B cell (primary cell): ENCODE measurements around the gene MTO1. TPM values are rescaled to one million over a fixed set of nuclear protein-coding genes. Genes with fewer than 3 reads are reported as not detected.
"Not testable (repeated sequence)": the region's sequence is repeated elsewhere in the genome, so short reads cannot be mapped to it uniquely, and the experiment has no call there.

Experiments used
- ATAC-seq: fragments of 200-7000 bp; cut with Tn5 transposase; one replicate; pipeline ENCODE4 v1.10.0; 2021; ENCODE audit warnings: low read depth, mild to moderate bottlenecking, moderate number of reproducible peaks, moderate library complexity
- CTCF ChIA-PET: fragments of 350-600 bp; sonication (Branson Sonifier 250); formaldehyde crosslinking; loops from one replicate; lab custom pipeline; 2021; ENCODE audit warnings: antibody characterized with exemption, inconsistent platforms; lab: Charles Lee
- POLR2A ChIA-PET: fragments of 350-600 bp; sonication (Branson Sonifier 250); formaldehyde crosslinking; loops from one replicate; lab custom pipeline; 2021; ENCODE audit warnings: antibody characterized with exemption; lab: Charles Lee
- DNase-seq: peaks from one replicate; pipeline ENCODE4 v3.0.0; 2013
- H2AFZ ChIP-seq: 2 replicates; pipeline ENCODE4 v1.6.1; 2012; ENCODE audit warnings: mild to moderate bottlenecking, low read depth, low read length; ENCODE audit not compliant: insufficient read depth, poor library complexity, severe bottlenecking
- H3K27ac ChIP-seq, 2 donors: 1 replicate in 1 of 2; 2 replicates in 1 of 2; pipeline ENCODE4 v1.5.1; 2012 to 2013; ENCODE audit warnings: low read length in 2 of 2, mild to moderate bottlenecking in 2 of 2, moderate library complexity in 1 of 2
- H3K27me3 ChIP-seq, 4 experiments: fragments of 200-600 bp in 1 of 4; sonication (generic) in 1 of 4; replicated peaks in 1 of 4; 1 replicate in 2 of 4; 2 replicates in 2 of 4; pipeline versions ENCODE4 v1.6.1 to v1.7.0; 2013 to 2016; ENCODE audit warnings: low read length in 3 of 4, mild to moderate bottlenecking in 2 of 4, mixed read lengths in 1 of 4, moderate library complexity in 1 of 4; ENCODE audit not compliant: insufficient read depth in 4 of 4, control insufficient read depth in 3 of 4; ENCODE audit errors: control extremely low read depth in 1 of 4
- H3K36me3 ChIP-seq, 2 experiments: replicated peaks in 1 of 2; 1 replicate in 1 of 2; 2 replicates in 1 of 2; pipeline versions ENCODE4 v1.6.1 to v1.7.1; 2013; ENCODE audit warnings: low read length in 1 of 2; ENCODE audit not compliant: insufficient read depth in 2 of 2, control insufficient read depth in 1 of 2; ENCODE audit errors: control extremely low read depth in 1 of 2, extremely low read depth in 1 of 2
- H3K4me1 ChIP-seq, 2 donors: fragments of 200-600 bp in 1 of 2; sonication (generic) in 1 of 2; 1 replicate in 1 of 2; 2 replicates in 1 of 2; pipeline versions ENCODE4 v1.5.1 to v1.6.1; 2013 to 2017; ENCODE audit warnings: low read length in 2 of 2; ENCODE audit not compliant: control insufficient read depth in 2 of 2, insufficient read depth in 2 of 2
- H3K4me2 ChIP-seq: replicated peaks from 2 replicates; pipeline ENCODE3; 2012; ENCODE audit warnings: mild to moderate bottlenecking, low read depth, low read length; ENCODE audit not compliant: poor library complexity, severe bottlenecking
- H3K4me3 ChIP-seq, 5 experiments: fragments of 200-600 bp in 1 of 5; sonication (generic) in 1 of 5; 1 replicate in 3 of 5; 2 replicates in 2 of 5; pipeline versions ENCODE4 v1.5.1 to v1.7.0; 2011 to 2016; ENCODE audit warnings: low read length in 4 of 5, mild to moderate bottlenecking in 4 of 5, low read depth in 2 of 5, control low read depth in 1 of 5, moderate library complexity in 1 of 5; ENCODE audit not compliant: insufficient read depth in 1 of 5; ENCODE audit errors: control extremely low read depth in 1 of 5, extremely low read depth in 1 of 5
- H3K79me2 ChIP-seq: fragments of 200-600 bp; sonication (generic); one replicate; pipeline ENCODE4 v1.6.0; 2016; ENCODE audit warnings: low read length; ENCODE audit not compliant: control insufficient read depth, insufficient read depth
- H3K9ac ChIP-seq: fragments of 200-600 bp; sonication (generic); 2 replicates; pipeline ENCODE4 v1.6.1; 2017; ENCODE audit warnings: mild to moderate bottlenecking, low read length, moderate library complexity
- H3K9me3 ChIP-seq, 3 donors: one replicate each; pipeline versions ENCODE4 v1.6.1 to v1.7.1; 2013; ENCODE audit warnings: low read length in 2 of 3; ENCODE audit not compliant: control insufficient read depth in 2 of 3, insufficient read depth in 1 of 3; ENCODE audit errors: control extremely low read depth in 1 of 3
- H4K20me1 ChIP-seq: 2 replicates; pipeline ENCODE4 v1.6.0; 2012; ENCODE audit warnings: mild to moderate bottlenecking, low read length; ENCODE audit not compliant: insufficient read depth, control insufficient read depth, poor library complexity, severe bottlenecking
- H3K27ac Mint-ChIP-seq: one replicate; pipeline ENCODE4 v1.8.0; 2021; ENCODE audit warnings: mixed read lengths
- H3K27me3 Mint-ChIP-seq: one replicate; pipeline ENCODE4 v1.8.0; 2021; ENCODE audit warnings: mixed read lengths
- H3K4me1 Mint-ChIP-seq: one replicate; pipeline ENCODE4 v1.8.0; 2021; ENCODE audit warnings: mixed read lengths
- H3K4me3 Mint-ChIP-seq: one replicate; pipeline ENCODE4 v1.8.0; 2021; ENCODE audit warnings: mixed read lengths
- H3K9me3 Mint-ChIP-seq: one replicate; pipeline ENCODE4 v1.8.0; 2022; ENCODE audit warnings: mixed read lengths; ENCODE audit not compliant: insufficient read depth
- EZH2 ChIP-seq: IDR thresholded peaks from 2 replicates; pipeline ENCODE4 v1.6.1; 2012; ENCODE audit warnings: borderline replicate concordance, low read depth, mild to moderate bottlenecking, moderate library complexity, low read length; ENCODE audit not compliant: insufficient read depth, poor library complexity, severe bottlenecking
- WGBS: methylation state at CpG from one replicate; pipeline ENCODE4 v1.1.5; 2013; ENCODE audit warnings: missing lambda C conversion rate; ENCODE audit not compliant: insufficient coverage; 5-methylcytosine and 5-hydroxymethylcytosine counted together
- intact Hi-C: fragments of 100-400 bp; cut with micrococcal nuclease; formaldehyde crosslinking; loops from one replicate; pipeline ENCODE4 v1.10.0; 2022
- polyA plus RNA-seq: library from polyadenylated mRNA; depleted of rRNA; stranded (reverse); fragments of >200 nt; gene quantifications from 2 replicates; pipeline ENCODE4 v1.2.3, GENCODE V29; 2012
- total RNA-seq, 2 donors: library from RNA; stranded (reverse); fragments of 120-200 nt in 1 of 2; gene quantifications; 1 replicate in 1 of 2; 2 replicates in 1 of 2; pipeline versions ENCODE4 v1.2.3 to v1.2.4, GENCODE V29; 2013 to 2022
- TF ChIP-seq, protein P1 (sequence below): fragments of 200-600 bp; IDR thresholded peaks from one replicate; pipeline ENCODE4 v1.8.0; 2022; ENCODE audit warnings: antibody characterized with exemption, mild to moderate bottlenecking

MTO1 gene
- total and polyA plus RNA-seq, 2 donors (not counting 1 experiment from before 2014, with no cell fraction given): 52.1 to 84.4 TPM

DNA sequence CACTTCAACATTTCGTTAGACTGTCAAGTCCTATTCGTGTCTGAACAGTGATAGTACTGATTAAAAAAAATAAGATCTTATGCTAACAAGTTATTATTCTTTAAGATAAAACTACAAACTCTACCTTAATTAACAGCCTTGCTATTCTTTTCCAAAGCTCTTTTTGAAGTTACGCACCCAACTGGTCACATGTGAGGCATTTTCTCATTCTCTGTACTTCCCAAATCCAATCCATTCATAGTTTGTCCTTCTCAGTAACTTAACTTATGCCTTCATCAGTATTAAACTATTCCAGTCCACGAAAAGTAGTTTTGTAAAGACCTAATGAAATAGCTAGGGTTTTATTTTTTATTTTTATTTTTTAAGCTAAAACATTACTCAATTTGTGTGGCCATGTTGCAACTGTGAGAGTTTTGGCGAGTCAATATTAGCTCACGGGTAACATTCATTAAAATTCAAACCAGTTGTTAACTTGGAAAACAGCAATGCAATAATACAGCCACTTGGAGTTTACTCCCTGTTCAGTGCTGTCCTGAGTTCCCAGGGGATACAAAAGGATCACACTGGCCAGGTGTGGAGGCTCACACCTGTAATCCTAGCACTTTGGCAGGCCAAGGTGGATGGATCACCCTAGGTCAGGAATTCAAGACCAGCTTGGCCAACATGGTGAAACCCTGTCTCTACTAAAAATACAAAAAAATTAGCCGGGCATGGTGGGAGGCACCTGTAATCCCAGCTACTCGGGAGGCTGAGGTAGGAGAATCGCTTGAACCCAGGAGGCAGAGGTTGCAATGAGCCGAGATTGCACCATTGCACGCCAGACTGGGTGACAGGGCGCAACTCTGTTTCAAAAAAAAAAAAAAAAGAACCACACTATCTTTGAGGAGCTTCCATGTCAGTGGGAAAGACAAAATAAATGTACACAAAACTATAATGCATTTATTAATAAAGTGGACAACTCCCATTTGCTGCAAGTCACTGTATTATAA is 87.2 kb downstream of the MTO1 start:
- TF ChIP-seq, protein P1, sequence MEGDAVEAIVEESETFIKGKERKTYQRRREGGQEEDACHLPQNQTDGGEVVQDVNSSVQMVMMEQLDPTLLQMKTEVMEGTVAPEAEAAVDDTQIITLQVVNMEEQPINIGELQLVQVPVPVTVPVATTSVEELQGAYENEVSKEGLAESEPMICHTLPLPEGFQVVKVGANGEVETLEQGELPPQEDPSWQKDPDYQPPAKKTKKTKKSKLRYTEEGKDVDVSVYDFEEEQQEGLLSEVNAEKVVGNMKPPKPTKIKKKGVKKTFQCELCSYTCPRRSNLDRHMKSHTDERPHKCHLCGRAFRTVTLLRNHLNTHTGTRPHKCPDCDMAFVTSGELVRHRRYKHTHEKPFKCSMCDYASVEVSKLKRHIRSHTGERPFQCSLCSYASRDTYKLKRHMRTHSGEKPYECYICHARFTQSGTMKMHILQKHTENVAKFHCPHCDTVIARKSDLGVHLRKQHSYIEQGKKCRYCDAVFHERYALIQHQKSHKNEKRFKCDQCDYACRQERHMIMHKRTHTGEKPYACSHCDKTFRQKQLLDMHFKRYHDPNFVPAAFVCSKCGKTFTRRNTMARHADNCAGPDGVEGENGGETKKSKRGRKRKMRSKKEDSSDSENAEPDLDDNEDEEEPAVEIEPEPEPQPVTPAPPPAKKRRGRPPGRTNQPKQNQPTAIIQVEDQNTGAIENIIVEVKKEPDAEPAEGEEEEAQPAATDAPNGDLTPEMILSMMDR: no peak
- no peak for TF ChIP-seq EZH2
- WGBS: 93% methylated on average over 3 of the region's 12 CpGs
- Histone ChIP-seq H3K36me3 (no peaks in the 10 kb centered on the region), H3K9ac (no peak overlapping the region), H4K20me1 (no peaks in the 10 kb centered on the region), H3K27me3 (no peaks in the 10 kb centered on the region), H3K4me1 (no peaks in the 10 kb centered on the region), H2AFZ (no peak overlapping the region), H3K9me3 (no peaks in the 10 kb centered on the region), H3K79me2 (no peaks in the 10 kb centered on the region), H3K4me3 (no peak overlapping the region), H3K4me2 (no peak overlapping the region), H3K27ac (no peak overlapping the region)
- H3K4me1 Mint-ChIP-seq: no peaks in the 10 kb centered on the region
- no peaks in the 10 kb centered on the region for H3K9me3 Mint-ChIP-seq
- no peak overlapping the region for H3K4me3 Mint-ChIP-seq
- no peak for ATAC-seq
- CTCF ChIA-PET: interaction anchor here (0.6 to 1.6 kb wide), 2 partner anchors 9 to 34 kb away, joined by 3 to 5 read pairs; no protein-coding TSS in a partner anchor
- POLR2A ChIA-PET: interaction anchor here (0.5 kb wide), 1 partner anchor 32 kb away, joined by 4 read pairs; no protein-coding TSS in a partner anchor
- no peak overlapping the region for H3K27ac Mint-ChIP-seq
- no peak for DNase-seq
- no peaks in the 10 kb centered on the region for H3K27me3 Mint-ChIP-seq
- intact Hi-C loops: no loop called here

DNA sequence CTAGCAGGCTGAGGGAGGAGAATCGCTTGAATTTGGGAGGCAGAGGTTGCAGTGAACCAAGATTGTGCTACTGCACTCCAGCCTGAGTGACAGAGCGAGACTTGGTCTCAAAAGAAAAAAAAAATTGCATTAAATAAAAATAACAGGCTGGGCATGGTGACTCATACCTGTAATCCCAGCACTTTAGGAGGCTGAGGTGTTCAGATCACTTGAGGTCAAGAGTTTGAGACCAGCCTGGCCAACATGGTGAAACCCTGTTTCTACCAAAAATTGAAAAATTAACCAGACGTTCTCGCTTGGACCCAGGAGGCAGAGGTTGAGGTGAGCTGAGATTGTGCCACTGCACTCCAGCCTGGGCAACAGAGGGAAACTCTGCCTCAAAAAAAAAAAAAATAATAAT is 89.6 kb downstream of the MTO1 start:
- POLR2A ChIA-PET: not testable (repeated sequence)

DNA sequence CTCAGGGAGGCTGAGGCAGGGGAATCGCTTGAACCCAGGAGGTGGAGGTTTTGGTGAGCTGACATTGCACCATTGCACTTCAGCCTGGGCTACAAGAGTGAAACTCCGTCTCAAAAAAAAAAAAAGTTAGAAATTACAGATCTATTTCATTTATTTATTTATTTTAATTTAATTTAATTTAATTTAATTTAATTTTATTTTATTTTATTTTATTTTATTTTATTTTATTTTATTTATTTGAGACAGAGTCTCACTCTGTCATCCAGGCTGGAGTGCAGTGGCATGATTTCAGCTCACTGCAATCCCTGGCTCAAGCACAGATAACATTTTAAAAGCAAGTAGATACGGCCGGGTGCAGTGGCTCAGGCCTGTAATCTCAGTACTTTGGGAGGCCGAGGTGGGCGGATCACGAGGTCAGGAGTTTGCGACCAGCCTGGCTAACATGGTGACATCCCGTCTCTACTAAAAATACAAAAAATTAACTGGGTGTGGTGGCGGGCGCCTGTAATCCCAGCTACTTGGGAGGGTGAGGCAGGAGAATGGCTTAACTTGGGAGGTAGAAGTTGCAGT is 93.9 kb downstream of the MTO1 start:
- ATAC-seq, CTCF ChIA-PET, DNase-seq, H3K4me3 Mint-ChIP-seq, H3K9me3 Mint-ChIP-seq, H3K27ac ChIP-seq, H3K4me3 ChIP-seq, H4K20me1 ChIP-seq, H3K4me1 Mint-ChIP-seq, POLR2A ChIA-PET, H3K9ac ChIP-seq, intact Hi-C loops, H3K36me3 ChIP-seq, H3K27me3 Mint-ChIP-seq, H3K4me2 ChIP-seq, H3K27me3 ChIP-seq, H2AFZ ChIP-seq, H3K79me2 ChIP-seq, H3K9me3 ChIP-seq, H3K27ac Mint-ChIP-seq, H3K4me1 ChIP-seq: not testable (repeated sequence)
- WGBS: 100% methylated on average over 2 of the region's 11 CpGs

More for the DNA sequence above, 89.6 kb downstream of the MTO1 start:
- H3K79me2 ChIP-seq, ATAC-seq, H3K4me1 ChIP-seq, H3K4me1 Mint-ChIP-seq, H3K9me3 Mint-ChIP-seq, H3K27ac Mint-ChIP-seq, H3K4me3 Mint-ChIP-seq, H3K9ac ChIP-seq, H4K20me1 ChIP-seq, H3K4me3 ChIP-seq, intact Hi-C loops, H3K4me2 ChIP-seq, H3K27me3 ChIP-seq, H2AFZ ChIP-seq, H3K9me3 ChIP-seq, H3K27ac ChIP-seq, DNase-seq, CTCF ChIA-PET, H3K36me3 ChIP-seq, H3K27me3 Mint-ChIP-seq: not testable (repeated sequence)
- 100% methylated on average over 1 of the region's 4 CpGs for WGBS
